MG63 (cell line): ENCODE measurements around the gene AKIRIN1. TPM values are rescaled to one million over a fixed set of nuclear protein-coding genes. Genes with fewer than 3 reads are reported as not detected.
"Not testable (repeated sequence)": the region's sequence is repeated elsewhere in the genome, so short reads cannot be mapped to it uniquely, and the experiment has no call there.

Source experiments
- DNase-seq: peaks from one replicate; pipeline ENCODE4 v3.0.0-alpha.2; 2020
- H3K27me3 ChIP-seq: fragments of 250-450 bp; sonication (Bioruptor Pico); 2 replicates; pipeline ENCODE4 v1.5.1; 2020; ENCODE audit warnings: mild to moderate bottlenecking, moderate library complexity
- H3K36me3 ChIP-seq: fragments of 250-450 bp; sonication (Bioruptor Pico); 2 replicates; pipeline ENCODE4 v1.5.1; 2020; ENCODE audit warnings: mild to moderate bottlenecking, moderate library complexity
- H3K4me3 ChIP-seq: fragments of 250-450 bp; sonication (Bioruptor Pico); 2 replicates; pipeline ENCODE4 v1.5.1; 2020; ENCODE audit warnings: mild to moderate bottlenecking, moderate library complexity
- H3K9me3 ChIP-seq: fragments of 250-450 bp; sonication (Bioruptor Pico); 2 replicates; pipeline ENCODE4 v1.5.1; 2020; ENCODE audit warnings: mild to moderate bottlenecking, moderate library complexity
- total RNA-seq: library from RNA; depleted of rRNA; stranded (reverse); fragments of >200 nt; shearing (Covaris generic); gene quantifications from 2 replicates; pipeline ENCODE4 v1.2.3, GENCODE V29; 2014; ENCODE audit warnings: low replicate concordance; rRNA removed

The AKIRIN1 gene, protein sequence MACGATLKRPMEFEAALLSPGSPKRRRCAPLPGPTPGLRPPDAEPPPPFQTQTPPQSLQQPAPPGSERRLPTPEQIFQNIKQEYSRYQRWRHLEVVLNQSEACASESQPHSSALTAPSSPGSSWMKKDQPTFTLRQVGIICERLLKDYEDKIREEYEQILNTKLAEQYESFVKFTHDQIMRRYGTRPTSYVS
- 42.4 and 45.2 TPM in 2 replicates for total RNA-seq

DNA sequence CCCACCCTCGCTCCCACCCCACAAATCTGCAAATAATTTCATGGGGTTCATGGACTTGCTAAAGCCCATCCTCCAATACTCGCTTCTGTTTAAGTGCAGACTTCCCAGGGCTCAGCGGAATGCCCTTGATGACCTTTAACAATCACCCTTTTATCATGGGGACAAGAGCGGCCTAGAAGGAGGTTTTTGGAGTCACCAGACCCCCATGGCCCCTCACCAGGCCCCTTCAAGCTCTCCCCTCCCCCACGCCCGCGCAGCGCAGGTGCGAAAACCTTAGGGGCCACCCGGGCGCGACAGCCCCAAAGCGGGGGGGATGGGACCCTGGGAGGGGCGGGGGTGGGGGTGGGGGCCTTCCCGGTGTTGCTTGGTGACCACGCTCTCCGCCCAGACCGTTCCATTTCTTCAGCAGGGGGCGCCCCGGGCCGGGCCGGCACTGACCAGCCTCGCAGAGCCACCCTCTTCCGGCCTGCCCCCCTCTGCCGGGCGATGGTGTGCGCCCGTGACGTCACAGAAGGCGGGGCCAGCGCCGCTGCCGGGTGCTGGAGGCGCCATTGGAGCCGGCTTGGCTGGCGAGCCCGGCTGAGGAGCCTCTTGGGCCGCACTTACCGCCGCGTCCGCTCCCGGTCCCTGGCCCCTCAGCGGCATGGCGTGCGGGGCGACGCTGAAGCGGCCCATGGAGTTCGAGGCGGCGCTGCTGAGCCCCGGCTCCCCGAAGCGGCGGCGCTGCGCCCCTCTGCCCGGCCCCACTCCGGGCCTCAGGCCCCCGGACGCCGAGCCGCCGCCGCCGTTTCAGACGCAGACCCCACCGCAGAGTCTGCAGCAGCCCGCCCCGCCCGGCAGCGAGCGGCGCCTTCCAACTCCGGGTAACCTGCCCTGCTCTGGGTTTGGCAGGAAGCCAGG, at the start of gene AKIRIN1:
AKIRIN1 (plus strand) TSS at position 539 of the 900 bp plus-strand sequence; CDS start at position 644, 105 bp downstream.
- H3K36me3 ChIP-seq: peaks cover 35% of the 10 kb centered on the region
- H3K9me3 ChIP-seq: no peaks in the 10 kb centered on the region
- peak within 1 kb of the TSS; percentile 71 for H3K4me3 ChIP-seq
- peak; percentile 99 for DNase-seq
- H3K27me3 ChIP-seq: no peaks in the 10 kb centered on the region

DNA sequence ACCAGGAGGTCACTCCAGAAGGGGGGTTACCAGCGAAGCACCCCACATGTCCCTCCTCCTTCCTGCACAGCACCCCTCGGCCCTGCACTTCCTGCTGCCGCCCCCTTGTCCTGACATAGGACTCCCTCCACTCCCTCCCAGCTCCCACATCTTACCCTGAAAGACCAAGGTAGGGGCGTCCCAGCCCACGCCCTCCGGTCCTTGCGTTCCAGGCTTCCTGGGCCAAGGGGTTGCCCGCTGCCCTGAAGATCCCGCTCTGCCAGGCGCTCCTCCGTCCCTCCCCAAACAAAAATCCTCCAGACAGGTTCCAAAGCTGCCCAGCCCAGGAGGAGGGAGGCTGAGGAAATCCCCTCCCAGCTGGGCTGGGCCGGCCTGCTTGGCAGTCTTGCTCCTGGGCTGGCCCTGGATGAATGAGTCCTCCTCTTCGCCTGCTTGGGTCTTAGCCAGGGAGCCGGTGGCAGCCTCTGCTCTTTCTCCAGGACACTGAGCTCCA, 49.5 kb upstream of the AKIRIN1 start, which contains the start of gene RHBDL2:
RHBDL2 (minus strand) TSS at position 304 of the 493 bp plus-strand sequence. CDS start 22,618 bp downstream, outside the sequence.
- peak; percentile 87 for DNase-seq
- H3K9me3 ChIP-seq: no peaks in the 10 kb centered on the region
- no peaks in the 10 kb centered on the region for H3K36me3 ChIP-seq
- H3K4me3 ChIP-seq: peak within 1 kb of the TSS; percentile 57
- no peaks in the 10 kb centered on the region for H3K27me3 ChIP-seq

DNA sequence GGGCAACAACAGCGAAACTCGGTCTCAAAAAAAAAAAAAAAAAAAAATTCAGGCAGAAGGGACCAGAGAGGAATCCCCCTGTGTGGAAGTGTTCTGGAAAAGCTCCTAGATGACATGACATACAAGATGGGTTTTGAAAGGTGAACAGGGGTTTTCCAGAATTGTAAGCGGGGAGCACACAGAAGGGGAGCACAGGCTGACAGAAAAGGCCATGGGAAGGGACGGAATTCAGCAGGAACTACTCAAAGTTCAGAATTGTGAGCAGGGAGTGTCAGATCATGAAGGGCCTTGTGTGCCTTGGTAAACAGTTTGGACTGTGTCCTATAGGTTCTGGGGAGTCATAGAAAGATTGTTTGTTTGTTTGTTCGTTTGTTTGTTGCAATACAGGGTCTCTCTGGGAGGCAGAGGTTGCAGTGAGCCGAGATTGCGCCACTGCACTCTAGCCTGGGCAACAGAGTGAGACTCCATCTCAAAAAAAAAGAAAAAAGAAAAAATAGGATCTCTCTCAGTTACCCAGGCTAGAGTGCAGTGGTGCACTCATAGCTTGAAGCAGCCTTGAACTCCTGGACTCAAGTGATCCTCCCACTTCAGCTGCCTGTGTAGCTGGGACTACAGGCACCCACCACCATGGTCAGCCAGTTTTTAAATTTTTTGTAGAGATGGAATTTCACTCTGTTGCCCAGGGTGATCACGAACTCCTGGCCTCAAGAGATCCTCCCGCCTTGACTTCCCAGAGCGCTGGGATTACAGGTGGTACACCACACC, 48.2 kb upstream of the AKIRIN1 start:
- H3K36me3 ChIP-seq: no peaks in the 10 kb centered on the region
- peaks cover 4% of the 10 kb centered on the region; the same call in 1 of the 2 replicates for H3K9me3 ChIP-seq
- H3K4me3 ChIP-seq: no peak overlapping the region
- DNase-seq: no peak
- H3K27me3 ChIP-seq: no peaks in the 10 kb centered on the region

DNA sequence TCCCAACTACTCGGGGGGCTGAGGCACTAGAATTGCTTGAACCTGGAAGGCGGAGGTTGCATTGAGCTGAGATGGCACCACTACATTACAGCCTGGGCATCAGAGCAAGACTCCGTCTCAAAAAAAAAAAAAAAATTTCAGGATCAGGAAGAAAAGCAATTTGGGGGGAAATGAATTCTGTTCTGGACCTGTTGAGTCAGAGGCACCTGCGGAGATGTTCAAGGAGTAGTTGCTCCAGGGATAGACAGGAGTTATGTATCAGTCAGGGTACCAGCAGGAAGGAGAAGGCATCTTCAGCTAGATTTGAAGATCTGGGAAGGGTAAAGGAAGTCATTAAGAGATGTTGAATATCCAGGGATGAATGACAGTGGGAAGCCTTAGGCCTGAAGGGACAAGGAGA, 46.5 kb upstream of the AKIRIN1 start:
- H3K36me3 ChIP-seq: no peaks in the 10 kb centered on the region
- no peak overlapping the region for H3K4me3 ChIP-seq
- H3K27me3 ChIP-seq: no peaks in the 10 kb centered on the region
- peaks cover 4% of the 10 kb centered on the region; the same call in 1 of the 2 replicates for H3K9me3 ChIP-seq
- DNase-seq: no peak

DNA sequence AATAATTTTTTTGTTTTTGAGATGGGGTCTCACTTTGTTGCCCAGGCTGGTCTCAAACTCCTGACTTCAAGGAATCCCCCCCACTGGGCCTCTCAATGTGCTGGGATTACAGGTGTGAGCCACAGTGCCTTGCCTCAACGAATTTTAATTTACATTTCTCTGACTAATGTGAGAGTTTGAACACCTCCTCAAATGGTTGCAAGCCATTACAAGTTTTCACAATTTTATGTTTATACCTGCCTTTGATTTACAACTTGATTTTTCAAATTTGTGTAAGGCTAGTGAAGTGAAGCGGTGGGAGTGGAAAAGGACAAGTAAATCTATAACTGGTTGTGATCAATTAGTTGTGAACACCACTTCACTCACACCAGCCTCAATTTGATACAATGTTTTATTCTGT, 40.5 kb upstream of the AKIRIN1 start:
- Histone ChIP-seq H3K36me3 (no peaks in the 10 kb centered on the region), H3K27me3 (no peaks in the 10 kb centered on the region), H3K4me3 (no peak overlapping the region), H3K9me3 (peaks cover 4% of the 10 kb centered on the region; the same call in 1 of the 2 replicates)
- DNase-seq: no peak

DNA sequence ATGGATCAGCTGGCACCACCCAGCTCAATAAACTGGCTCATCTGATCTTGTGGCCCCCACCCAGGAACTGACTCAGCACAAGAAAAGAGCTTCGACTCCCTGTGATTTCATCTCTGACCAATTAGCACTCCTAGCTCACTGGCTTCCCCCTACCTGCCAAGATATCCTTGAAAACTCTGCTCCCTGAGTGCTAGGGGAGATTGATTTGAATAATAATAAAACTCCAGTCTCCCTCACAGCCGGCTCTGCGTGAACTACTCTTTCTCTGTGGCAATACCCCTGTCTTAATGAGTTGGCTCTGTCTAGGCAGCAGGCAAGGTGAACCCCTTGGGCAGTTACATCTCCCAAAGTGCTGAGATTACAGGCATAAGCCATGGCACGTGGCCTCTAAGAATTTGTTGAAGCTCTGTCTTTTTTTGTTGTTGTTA, 37.6 kb upstream of the AKIRIN1 start:
- Histone ChIP-seq H3K27me3 (no peaks in the 10 kb centered on the region), H3K9me3 (no peaks in the 10 kb centered on the region), H3K36me3 (no peaks in the 10 kb centered on the region), H3K4me3 (no peak overlapping the region)
- DNase-seq: peak; percentile 23

DNA sequence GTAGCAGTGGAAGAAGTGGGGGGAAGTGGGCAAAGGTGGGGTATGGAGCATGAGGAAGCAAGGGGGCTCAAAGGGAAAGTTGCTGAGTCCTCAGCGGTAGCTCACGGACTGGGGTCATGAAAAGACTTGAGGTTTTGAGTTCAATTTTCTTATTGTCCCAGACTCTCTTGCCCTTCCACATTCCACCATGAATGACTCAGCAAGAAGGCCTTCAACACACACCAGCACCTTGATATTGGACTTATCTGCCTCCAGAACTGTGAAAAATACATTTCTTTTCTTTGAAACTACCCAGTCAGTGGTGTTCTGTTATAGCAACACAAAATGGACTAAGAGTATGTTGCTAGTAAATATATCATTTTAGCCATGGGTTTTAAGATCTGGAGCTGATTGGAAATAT, 32.1 kb upstream of the AKIRIN1 start:
- no peaks in the 10 kb centered on the region for H3K9me3 ChIP-seq
- no peaks in the 10 kb centered on the region for H3K27me3 ChIP-seq
- no peak overlapping the region for H3K4me3 ChIP-seq
- no peaks in the 10 kb centered on the region for H3K36me3 ChIP-seq
- DNase-seq: no peak

DNA sequence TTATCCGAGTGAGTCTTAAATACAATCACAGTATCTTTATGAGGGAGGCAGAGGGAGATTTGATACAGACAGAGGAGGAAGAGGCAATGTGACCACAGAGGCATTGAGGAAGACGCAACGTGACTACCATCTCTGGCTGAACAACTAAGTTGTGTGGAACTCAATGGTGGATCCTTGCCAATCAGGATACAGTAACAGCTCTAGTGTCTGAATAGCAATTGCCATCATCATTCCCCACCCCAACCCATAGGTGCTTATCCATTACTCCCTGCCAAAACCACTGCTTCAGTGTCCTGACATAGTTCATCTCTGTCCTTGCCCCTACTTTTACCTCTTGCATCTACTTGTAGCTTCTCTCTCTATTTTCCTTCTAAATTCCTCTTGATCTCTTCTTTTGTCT, 29.0 kb upstream of the AKIRIN1 start:
- H3K36me3 ChIP-seq: no peaks in the 10 kb centered on the region
- no peaks in the 10 kb centered on the region for H3K9me3 ChIP-seq
- DNase-seq: peak; percentile 31
- H3K4me3 ChIP-seq: no peak overlapping the region
- no peaks in the 10 kb centered on the region for H3K27me3 ChIP-seq

DNA sequence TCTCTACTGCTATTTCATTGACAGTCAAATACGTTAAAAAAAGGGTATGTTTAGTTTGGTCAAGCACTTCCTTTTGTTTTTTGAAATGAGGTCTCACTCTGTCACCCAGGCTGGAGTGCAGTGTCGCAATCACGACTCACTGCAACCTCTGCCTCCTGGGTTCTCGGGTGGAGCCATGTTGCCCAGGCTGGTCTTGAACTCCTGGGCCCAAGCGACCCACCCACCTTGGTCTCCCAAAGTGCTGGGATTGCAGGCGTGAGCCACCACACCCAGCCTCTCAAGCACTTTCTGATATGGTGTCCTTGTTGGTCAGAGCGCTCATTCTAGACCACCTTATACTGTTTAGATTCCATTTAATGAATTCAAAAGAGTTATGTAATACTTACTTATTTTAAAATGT, 28.5 kb upstream of the AKIRIN1 start:
- DNase-seq: peak; percentile 60
- H3K27me3 ChIP-seq: no peaks in the 10 kb centered on the region
- H3K9me3 ChIP-seq: no peaks in the 10 kb centered on the region
- H3K36me3 ChIP-seq: no peaks in the 10 kb centered on the region
- no peak overlapping the region for H3K4me3 ChIP-seq

DNA sequence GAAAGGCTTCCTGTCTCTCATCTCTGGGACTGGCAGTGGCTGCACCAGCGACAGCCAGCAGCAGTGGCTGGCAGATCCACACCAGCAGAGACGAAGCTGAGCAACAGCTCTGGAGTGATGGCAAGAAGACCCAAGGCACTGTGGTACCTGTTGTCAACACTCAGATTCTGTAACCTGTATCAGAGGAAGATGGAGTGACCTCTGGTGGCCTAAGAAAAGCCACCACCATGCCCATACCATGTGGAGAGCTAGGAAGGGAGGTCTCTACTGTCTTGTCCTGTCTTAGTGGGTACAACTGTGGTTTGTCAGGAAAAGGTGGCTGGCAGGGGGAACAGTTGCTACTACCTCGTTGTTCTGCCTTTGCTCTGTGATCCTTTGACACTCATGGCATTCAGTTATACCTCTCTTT, 26.9 kb upstream of the AKIRIN1 start:
- no peaks in the 10 kb centered on the region for H3K36me3 ChIP-seq
- H3K27me3 ChIP-seq: no peaks in the 10 kb centered on the region
- no peaks in the 10 kb centered on the region for H3K9me3 ChIP-seq
- no peak for DNase-seq
- no peak overlapping the region for H3K4me3 ChIP-seq

DNA sequence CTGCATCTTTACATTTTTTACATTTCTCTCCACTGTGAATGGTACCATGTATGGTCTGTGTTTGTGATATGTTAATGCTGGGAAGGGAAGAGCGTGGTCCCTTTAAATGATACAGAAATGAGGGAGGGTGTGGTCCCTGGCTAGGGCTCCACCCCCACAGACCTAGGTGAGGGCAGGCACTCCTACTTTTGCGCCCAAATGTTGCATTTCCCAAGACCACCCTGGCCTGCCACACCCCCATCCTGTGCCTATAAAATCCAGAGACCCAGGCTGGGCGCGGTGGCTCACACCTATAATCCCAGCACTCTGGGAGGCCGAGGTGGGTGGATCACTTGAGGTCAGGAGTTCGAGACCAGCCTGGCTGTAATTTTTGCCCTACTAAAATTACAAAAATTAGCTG, 17.9 kb upstream of the AKIRIN1 start:
- not testable (repeated sequence) for H3K4me3 ChIP-seq, H3K9me3 ChIP-seq, DNase-seq, H3K36me3 ChIP-seq, H3K27me3 ChIP-seq

DNA sequence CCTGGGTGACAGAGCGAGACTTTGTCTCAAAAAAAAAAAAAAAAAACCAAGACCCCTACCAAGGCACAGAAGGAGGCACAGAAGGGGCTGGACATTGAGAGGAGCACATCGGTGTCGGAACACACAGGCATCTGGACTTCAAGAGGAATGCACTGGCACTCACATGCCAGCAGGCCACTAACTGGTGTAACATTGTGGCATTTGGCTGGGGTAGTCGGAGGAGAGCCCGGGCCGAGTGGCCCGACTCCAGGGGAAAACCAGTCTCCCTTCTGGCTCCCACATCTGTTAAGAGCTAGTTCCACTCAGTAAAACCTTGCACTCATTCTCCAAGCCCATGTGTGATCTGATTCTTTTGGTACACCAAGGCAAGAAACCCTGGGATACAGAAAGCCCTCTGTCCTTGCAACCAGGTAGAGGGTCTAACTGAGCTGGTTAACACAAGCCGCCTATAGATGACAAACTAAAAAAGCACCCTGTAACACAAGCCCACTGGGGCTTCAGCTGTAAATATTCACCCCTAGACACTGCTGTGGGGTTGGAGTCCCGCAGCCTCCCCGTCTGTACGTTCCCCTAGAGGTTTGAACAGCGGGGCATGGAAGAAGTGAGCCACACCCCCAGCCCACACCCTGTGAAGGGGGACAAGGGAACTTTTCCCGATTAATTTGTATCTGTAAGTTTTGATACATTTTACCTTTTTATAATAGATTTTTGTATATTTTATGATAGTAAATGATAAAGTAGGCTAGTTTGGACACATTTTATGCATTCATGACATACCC, 17.2 kb upstream of the AKIRIN1 start:
- DNase-seq: peak; percentile 13

DNA sequence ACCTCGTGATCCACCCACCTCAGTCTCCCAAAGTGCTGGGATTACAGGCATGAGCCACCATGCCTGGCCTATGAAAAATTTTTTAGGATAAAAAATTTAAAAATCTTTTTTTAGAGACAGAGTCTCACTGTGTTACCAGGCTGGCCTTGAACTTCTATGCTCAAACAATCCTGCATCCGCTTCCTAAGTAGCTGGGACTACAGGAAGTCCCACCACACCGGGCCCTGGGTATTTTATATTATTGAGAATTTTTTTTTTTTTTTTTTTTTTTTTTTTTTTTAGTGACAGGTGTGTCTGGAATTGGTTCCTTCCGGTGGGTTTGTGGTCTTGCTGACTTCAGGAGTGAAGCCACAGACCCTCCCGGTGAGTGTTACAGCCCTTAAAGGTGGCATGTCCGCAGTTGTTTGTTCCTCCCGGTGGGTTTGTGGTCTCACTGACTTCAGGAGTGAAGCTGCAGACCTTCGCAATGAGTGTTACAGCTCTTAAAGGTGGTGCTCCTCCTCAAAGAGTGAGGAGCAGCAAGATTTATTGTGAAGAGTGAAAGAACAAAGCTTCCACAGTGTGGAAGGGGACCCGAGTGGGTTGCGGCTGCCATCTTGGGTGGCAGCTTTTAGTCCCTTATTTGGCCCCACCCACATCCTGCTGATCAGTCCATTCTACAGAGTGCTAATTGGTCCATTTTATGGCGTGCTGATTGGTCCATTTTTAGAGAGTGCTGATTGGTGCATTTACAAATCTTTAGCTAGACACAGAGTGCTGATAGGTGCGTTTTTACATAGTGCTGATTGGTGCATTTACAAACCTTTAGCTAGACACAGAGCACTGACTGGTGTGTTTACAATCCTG, 13.5 kb upstream of the AKIRIN1 start:
- not testable (repeated sequence) for DNase-seq, H3K4me3 ChIP-seq, H3K36me3 ChIP-seq, H3K27me3 ChIP-seq, H3K9me3 ChIP-seq

More for the DNA sequence above, 17.2 kb upstream of the AKIRIN1 start:
- Histone ChIP-seq H3K4me3 (no peak overlapping the region), H3K36me3 (no peaks in the 10 kb centered on the region), H3K27me3 (no peaks in the 10 kb centered on the region), H3K9me3 (peaks cover 6% of the 10 kb centered on the region)

DNA sequence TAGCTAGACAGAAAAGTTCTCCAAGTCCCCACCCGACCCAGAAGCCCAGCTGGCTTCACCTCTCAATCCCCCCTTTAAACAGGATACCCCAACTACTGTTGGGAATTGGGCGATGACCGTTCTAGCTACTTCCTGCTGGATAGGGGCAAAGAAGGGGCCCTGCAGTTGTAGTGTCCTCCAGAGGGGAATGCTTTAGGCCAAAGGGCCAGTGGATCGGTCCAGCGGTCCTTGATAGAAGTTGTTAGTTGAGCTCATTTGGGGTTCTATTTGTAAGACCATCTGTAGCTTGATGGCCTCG, 12.9 kb upstream of the AKIRIN1 start:
- not testable (repeated sequence) for H3K36me3 ChIP-seq, H3K27me3 ChIP-seq, H3K9me3 ChIP-seq, H3K4me3 ChIP-seq, DNase-seq

DNA sequence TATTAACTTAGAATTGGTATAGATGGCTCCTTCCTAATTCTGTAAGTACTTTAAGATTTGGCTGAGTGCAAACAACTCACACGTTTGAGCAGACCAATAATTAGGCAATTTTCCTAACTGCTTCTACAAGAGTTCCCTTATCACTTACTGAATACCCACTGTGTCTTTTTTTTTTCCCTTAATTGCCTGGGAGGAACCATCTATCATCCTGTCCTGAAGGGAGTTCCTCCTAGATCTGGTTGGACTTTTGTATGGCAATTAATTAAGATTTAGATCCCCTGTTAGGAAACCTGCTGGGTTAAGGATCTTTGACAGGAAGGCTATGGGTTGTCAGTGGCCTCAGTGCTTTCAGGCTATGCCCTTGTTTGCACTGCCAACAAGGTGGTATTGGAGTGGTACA, 11.7 kb upstream of the AKIRIN1 start:
- not testable (repeated sequence) for H3K36me3 ChIP-seq, H3K4me3 ChIP-seq, H3K27me3 ChIP-seq, DNase-seq, H3K9me3 ChIP-seq
